GM06990 (cell line): ENCODE measurements around the gene BTG1.

Experiments
- DNase-seq: peaks from one replicate; pipeline ENCODE4 v3.0.0-alpha.2; 2011; ENCODE audit not compliant: insufficient read length; ENCODE audit errors: extremely low read depth
- H3K27me3 ChIP-seq: replicated peaks from 2 replicates; pipeline ENCODE4 v1.6.0; 2011; ENCODE audit warnings: low read length; ENCODE audit not compliant: control insufficient read depth, insufficient read depth
- H3K36me3 ChIP-seq: 2 replicates; pipeline ENCODE4 v1.5.1; 2011; ENCODE audit warnings: low read length; ENCODE audit not compliant: control insufficient read depth, insufficient read depth
- H3K4me3 ChIP-seq: replicated peaks from 2 replicates; pipeline ENCODE4 v1.5.1; 2011; ENCODE audit warnings: low read depth, mild to moderate bottlenecking, control low read depth, low read length
- CTCF ChIP-seq: IDR thresholded peaks from 2 replicates; pipeline ENCODE4 v1.5.1; 2011; ENCODE audit warnings: low read length, control low read depth, mild to moderate bottlenecking, inconsistent platforms; ENCODE audit not compliant: insufficient read depth, poor library complexity, severe bottlenecking

BTG1 gene

GRCh38 chr12:92143686-92144630 lies 1.7 kb downstream of the BTG1 start:
- Histone ChIP-seq H3K36me3 (peaks cover 4% of the 10 kb centered on the region), H3K4me3 (peak overlapping the region; percentile 83), H3K27me3 (no peaks in the 10 kb centered on the region)
- no peak for DNase-seq
- TF ChIP-seq CTCF: peak; percentile 59

GRCh38 chr12:92143258-92143657 lies 2.4 kb downstream of the BTG1 start:
- TF ChIP-seq CTCF: no peak
- H3K4me3 ChIP-seq: peak overlapping the region; percentile 83
- no peaks in the 10 kb centered on the region for H3K27me3 ChIP-seq
- DNase-seq: no peak
- peaks cover 4% of the 10 kb centered on the region for H3K36me3 ChIP-seq

- Histone ChIP-seq H3K27me3 (no peaks in the 10 kb centered on the region), H3K4me3 (peak overlapping the region; percentile 83), H3K36me3 (peaks cover 4% of the 10 kb centered on the region)
- DNase-seq: no peak
- TF ChIP-seq CTCF: no peak
These were observed 3.3 kb downstream of the BTG1 start for GRCh38 chr12:92142251-92142926.

- DNase-seq: no peak
- Histone ChIP-seq H3K4me3 (peak overlapping the region; percentile 83), H3K27me3 (no peaks in the 10 kb centered on the region), H3K36me3 (peaks cover 4% of the 10 kb centered on the region)
- no peak for TF ChIP-seq CTCF
These were observed 4.0 kb downstream of the BTG1 start for GRCh38 chr12:92141591-92142121.

- H3K36me3 ChIP-seq: peaks cover 4% of the 10 kb centered on the region
- TF ChIP-seq CTCF: no peak
- no peaks in the 10 kb centered on the region for H3K27me3 ChIP-seq
- peak overlapping the region; percentile 83 for H3K4me3 ChIP-seq
- DNase-seq: no peak
These were observed 4.6 kb downstream of the BTG1 start for GRCh38 chr12:92140896-92141536.
